GM18502 (cell line): Measurements from ENCODE around the gene C10orf88.
A peak's percentile ranks its signal among the peaks of the same experiment; 100 is the strongest.

Experiments
- ATAC-seq: cut with Tn5 transposase; IDR thresholded peaks from one replicate; pipeline ENCODE4 v1.9.1; 2021; ENCODE audit warnings: mild to moderate bottlenecking; ENCODE audit not compliant: unreplicated experiment, poor library complexity

C10orf88 gene, protein sequence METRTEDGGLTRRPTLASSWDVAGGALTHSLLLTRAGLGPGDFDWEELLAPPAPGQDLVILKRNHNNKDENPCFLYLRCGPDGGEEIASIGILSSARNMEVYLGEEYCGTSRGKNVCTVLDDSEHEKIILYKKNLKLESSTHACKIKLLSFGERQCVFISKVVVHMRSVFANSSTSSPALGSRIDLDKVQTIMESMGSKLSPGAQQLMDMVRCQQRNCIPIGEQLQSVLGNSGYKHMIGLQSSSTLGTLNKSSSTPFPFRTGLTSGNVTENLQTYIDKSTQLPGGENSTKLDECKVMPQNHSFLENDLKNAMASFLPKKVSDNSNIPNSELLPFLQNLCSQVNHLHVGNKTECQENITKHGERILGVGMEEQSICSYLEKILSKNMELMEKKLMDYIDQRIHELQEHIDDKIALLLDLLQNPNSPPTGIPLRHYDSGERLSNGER

GRCh38 chr10:122953902-122954730, at the start of gene C10orf88:
C10orf88 (minus strand) TSS chr10:122954227; CDS start chr10:122954178, 49 bp downstream.
- peak; percentile 99 for ATAC-seq

DNA sequence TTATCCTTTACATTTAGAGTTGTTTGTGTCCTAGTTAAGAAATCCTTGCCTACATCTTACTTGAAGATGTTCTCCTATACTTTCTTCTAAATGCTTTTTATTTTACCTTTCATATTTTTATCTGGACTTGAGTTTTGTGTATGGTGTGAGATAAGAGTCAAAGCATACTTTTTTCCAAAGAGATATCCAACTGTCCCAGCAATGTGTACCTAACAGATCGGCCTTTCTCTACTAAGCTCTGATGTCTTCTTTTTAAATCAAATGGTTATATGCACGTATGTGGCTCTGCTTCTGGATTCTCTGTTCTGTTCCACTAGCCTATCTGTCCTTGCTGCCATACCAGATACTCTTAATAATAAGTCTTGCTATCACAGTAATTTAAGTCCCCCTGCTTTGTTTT, 47.3 kb upstream of the C10orf88 start:
- ATAC-seq = no peak

GRCh38 chr10:123000155-123000554, 46.1 kb upstream of the C10orf88 start:
- no peak for ATAC-seq

DNA sequence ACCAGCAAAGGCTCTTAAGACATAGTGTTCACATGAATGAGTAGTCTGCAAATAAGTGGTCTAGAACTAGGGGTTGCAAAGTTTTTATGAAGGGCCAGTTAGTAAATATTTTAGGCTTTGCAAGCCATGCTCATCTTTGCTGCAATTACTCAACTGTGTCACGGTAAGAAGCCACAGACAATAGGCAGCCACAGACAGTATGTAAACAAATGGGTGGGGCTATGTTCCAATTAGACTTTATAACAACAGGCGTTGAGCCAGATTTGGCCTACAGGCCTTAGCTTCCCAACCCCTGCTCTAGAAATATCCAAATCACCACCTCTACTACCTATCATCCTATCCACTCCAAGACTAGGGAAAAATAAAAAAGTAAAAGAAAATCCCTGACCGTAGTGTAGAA, 45.3 kb upstream of the C10orf88 start:
- no peak for ATAC-seq

- no peak for ATAC-seq
Measured at GRCh38 chr10:122998934-122999333, 44.9 kb upstream of the C10orf88 start.

GRCh38 chr10:122998360-122998917, 44.4 kb upstream of the C10orf88 start:
- ATAC-seq = no peak

- ATAC-seq = no peak
Measured at GRCh38 chr10:122997864-122998263, 43.8 kb upstream of the C10orf88 start.

DNA sequence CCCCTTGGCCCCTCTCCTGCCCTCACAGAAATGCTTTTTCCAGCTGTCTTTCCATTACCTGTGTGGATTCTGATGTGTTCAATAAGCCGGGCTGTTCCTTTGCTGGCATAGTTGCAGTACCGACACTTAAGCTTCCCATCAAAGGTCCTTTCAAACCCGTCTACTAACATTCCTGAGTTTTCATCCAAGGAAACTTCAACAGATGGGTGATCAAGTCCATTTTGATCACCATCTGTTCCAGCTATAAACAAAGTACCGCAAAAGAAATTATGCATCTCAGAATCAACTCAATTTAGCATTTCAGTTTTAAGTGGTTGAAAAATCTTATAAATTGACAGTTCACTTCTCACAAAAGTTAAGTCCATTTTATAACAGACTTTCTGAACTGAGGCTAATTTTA, 41.9 kb upstream of the C10orf88 start:
- no peak for ATAC-seq

DNA sequence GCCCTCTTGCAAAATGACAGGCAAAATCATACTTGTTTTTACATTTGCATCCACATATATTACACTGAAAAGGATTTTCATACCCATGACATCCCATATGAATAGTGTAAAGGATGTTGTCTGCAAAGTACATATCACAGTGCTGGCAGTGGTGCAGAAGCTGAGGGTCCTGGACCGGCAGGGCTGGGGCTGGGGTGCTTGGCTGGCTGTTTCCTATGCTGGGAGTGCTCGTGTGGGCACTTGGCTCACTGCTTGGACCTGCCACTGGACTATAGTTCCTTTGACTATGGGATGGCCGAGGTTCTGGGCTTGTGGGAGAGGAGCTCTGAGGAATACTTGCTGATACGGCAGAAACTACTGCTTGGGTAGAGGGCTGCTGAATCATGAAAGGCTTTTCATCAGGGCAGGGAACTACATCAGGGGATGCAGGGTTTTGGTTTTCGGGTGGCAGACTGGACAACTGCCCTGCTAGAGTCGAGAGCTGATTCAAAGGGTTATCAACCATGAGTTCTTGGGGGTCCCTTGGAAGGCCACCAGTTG, 39.8 kb upstream of the C10orf88 start:
- ATAC-seq = no peak

- ATAC-seq = no peak
Measured at GRCh38 chr10:122992031-122992585, 38.1 kb upstream of the C10orf88 start.

DNA sequence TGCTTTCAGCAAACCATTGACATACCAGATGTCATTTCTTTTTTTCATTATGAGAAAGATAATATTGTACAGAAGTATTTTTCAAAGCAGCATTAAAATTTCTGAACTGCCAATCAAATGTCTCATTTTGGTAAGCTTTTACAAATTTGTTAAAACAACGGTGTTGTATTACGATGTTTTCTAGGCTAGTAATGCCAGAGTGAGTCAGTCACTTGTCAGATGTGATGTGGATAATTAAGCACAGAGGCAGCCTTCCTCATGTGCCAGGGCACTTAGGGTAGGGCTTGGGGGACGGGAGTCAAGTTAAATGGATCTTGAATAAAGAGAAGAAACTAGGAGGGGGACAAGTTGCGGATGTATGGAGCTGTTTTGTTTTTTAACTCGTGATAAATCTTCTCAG, 36.3 kb upstream of the C10orf88 start:
- no peak for ATAC-seq

DNA sequence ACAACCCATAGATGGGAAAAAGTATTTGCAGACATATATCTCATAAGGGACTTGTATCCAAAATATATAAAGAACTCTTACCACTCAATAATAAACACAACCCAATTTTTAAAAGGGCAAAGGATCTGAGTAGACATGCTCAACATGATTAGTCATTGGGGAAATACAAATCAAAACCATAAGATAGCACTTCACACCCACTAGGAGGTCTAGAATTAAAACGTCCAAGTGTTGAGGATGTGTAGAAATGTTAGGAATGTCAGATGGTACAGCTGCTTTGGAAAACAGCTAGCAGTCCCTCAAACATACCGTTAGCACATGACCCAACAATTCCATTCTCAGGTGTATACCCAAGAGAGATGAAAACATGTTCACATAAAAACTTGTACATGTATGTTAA, 34.5 kb upstream of the C10orf88 start:
- no peak for ATAC-seq

GRCh38 chr10:122986335-122986734, 32.3 kb upstream of the C10orf88 start:
- no peak for ATAC-seq

DNA sequence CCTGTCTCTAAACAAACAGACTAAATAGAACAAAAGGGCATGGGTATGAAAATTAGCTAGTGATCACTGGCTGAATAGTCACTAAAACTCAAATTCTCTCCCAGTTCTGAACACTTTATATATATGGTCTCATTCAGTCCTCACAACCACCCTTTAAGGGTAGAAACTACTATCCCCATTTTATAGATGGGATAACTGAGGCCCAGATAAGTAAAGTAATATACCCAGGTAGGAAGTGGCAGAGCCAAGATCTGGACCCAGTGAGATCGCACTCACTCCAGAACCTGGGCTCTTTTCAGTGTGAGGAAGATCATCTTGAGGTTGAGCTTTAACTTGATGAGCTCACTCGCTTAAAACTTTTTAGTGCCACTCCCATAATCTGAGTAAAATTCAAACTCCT, 30.7 kb upstream of the C10orf88 start:
- ATAC-seq = no peak

GRCh38 chr10:122983898-122984297, 29.9 kb upstream of the C10orf88 start:
- ATAC-seq = no peak

GRCh38 chr10:122981066-122981464, 27.0 kb upstream of the C10orf88 start:
- ATAC-seq = no peak

GRCh38 chr10:122980209-122981065, 26.4 kb upstream of the C10orf88 start, which contains the start of gene PSTK:
PSTK (plus strand) TSS chr10:122980401; CDS start chr10:122980480, 79 bp downstream.
- ATAC-seq = peak; percentile 98

- ATAC-seq = no peak
Measured at GRCh38 chr10:122974543-122975064, 20.6 kb upstream of the C10orf88 start.

GRCh38 chr10:122974023-122974422, 20.0 kb upstream of the C10orf88 start:
- no peak for ATAC-seq
